GM04503 (cell line): ENCODE data around the gene SFTPD.

Experiments
- DNase-seq: peaks from one replicate; pipeline ENCODE4 v3.0.0-alpha.2; 2012; ENCODE audit warnings: low read depth

SFTPD gene

GRCh38 chr10:79944428-79945395 lies 4.2 kb downstream of the SFTPD start:
- DNase-seq = no peak

- no peak for DNase-seq
These were observed 5.0 kb downstream of the SFTPD start for GRCh38 chr10:79943871-79944270.

GRCh38 chr10:79942261-79943185 lies 6.4 kb downstream of the SFTPD start:
- DNase-seq = no peak

GRCh38 chr10:79941585-79942210 lies 7.2 kb downstream of the SFTPD start:
- DNase-seq = no peak

- no peak for DNase-seq
These were observed 7.8 kb downstream of the SFTPD start for GRCh38 chr10:79941146-79941545.

GRCh38 chr10:79940431-79940830 lies 8.5 kb downstream of the SFTPD start:
- no peak for DNase-seq

- no peak for DNase-seq
These were observed 8.9 kb downstream of the SFTPD start for GRCh38 chr10:79939969-79940368.

- no peak for DNase-seq
These were observed 10.0 kb downstream of the SFTPD start for GRCh38 chr10:79938728-79939406.

- DNase-seq = no peak
These were observed 11.2 kb downstream of the SFTPD start for GRCh38 chr10:79937701-79938151.

- DNase-seq = no peak
These were observed 12.0 kb downstream of the SFTPD start for GRCh38 chr10:79936625-79937615.

GRCh38 chr10:79933961-79934360 lies 14.9 kb downstream of the SFTPD start:
- DNase-seq = no peak

- no peak for DNase-seq
These were observed 16.0 kb downstream of the SFTPD start for GRCh38 chr10:79932841-79933379.

GRCh38 chr10:79932307-79932706 lies 16.6 kb downstream of the SFTPD start:
- DNase-seq = no peak

- DNase-seq = no peak
These were observed 18.2 kb downstream of the SFTPD start for GRCh38 chr10:79930751-79931150.

GRCh38 chr10:79930267-79930666 lies 18.6 kb downstream of the SFTPD start:
- DNase-seq = no peak

- no peak for DNase-seq
These were observed 19.4 kb downstream of the SFTPD start for GRCh38 chr10:79929409-79929904.

GRCh38 chr10:79928028-79928583 lies 20.8 kb downstream of the SFTPD start:
- no peak for DNase-seq

- no peak for DNase-seq
These were observed 21.6 kb downstream of the SFTPD start for GRCh38 chr10:79927111-79927828.

GRCh38 chr10:79926037-79926436 lies 22.9 kb downstream of the SFTPD start:
- DNase-seq = no peak
